Upper lobe of left lung (tissue), 4 donors: ENCODE results near the gene IMMP2L.

Experiments used
- EP300 ChIP-seq, 4 donors: sonication (generic); formaldehyde crosslinking; IDR thresholded peaks; one replicate each; pipeline ENCODE4 v1.5.1; 2017; ENCODE audit warnings: antibody characterized with exemption in 4 of 4, control low read depth in 2 of 4
- POLR2A ChIP-seq, 4 donors: fragments of 450-650 bp; IDR thresholded peaks; one replicate each; pipeline ENCODE4 v1.5.1; 2016 to 2017; ENCODE audit warnings: antibody characterized with exemption in 4 of 4, mild to moderate bottlenecking in 2 of 4
- POLR2AphosphoS5 ChIP-seq, 2 donors: sonication (generic); formaldehyde crosslinking; IDR thresholded peaks; one replicate each; pipeline ENCODE4 v1.5.1; 2017; ENCODE audit warnings: antibody characterized with exemption in 2 of 2
- TF ChIP-seq, protein P1 (sequence below), 6 experiments: fragments of 450-650 bp in 4 of 6; fragments of 200-600 bp in 2 of 6; sonication (generic) in 2 of 6; IDR thresholded peaks; one replicate each; pipeline ENCODE4 v1.5.1; 2016 to 2019; ENCODE audit warnings: antibody characterized with exemption in 6 of 6

DNA sequence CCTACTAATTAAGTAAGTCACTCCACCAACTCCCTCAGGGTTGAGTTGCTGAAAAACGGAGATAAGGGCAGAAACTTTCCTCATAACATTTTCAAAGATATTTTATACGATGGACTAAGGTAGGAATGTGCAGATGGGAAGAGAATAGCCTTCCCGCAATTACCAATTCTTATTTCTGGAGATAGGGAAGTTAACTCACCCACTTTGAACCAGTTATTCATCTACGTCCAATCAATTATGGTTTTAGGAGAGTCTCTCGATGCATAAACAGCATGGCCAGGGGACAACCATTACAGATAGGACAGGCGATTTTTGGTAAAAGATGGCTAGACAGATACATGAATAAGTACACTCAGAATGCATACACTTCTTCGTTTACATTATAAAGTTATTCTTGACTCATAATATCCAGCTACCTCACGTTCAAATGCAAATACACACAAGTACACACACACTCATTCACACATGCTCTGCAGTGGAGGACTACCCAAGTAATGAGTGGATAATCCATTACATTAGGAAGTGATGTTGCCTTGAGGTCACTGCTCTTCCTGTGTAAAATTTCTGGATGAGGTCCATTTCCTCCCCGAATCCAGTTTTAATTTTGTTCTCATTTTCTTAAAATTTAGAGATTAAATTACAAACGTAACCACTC, 25.2 kb upstream of the IMMP2L start:
- TF ChIP-seq, protein P1, sequence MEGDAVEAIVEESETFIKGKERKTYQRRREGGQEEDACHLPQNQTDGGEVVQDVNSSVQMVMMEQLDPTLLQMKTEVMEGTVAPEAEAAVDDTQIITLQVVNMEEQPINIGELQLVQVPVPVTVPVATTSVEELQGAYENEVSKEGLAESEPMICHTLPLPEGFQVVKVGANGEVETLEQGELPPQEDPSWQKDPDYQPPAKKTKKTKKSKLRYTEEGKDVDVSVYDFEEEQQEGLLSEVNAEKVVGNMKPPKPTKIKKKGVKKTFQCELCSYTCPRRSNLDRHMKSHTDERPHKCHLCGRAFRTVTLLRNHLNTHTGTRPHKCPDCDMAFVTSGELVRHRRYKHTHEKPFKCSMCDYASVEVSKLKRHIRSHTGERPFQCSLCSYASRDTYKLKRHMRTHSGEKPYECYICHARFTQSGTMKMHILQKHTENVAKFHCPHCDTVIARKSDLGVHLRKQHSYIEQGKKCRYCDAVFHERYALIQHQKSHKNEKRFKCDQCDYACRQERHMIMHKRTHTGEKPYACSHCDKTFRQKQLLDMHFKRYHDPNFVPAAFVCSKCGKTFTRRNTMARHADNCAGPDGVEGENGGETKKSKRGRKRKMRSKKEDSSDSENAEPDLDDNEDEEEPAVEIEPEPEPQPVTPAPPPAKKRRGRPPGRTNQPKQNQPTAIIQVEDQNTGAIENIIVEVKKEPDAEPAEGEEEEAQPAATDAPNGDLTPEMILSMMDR (IDR thresholded peaks at IDR 0.05), result no peak
- no peak for TF ChIP-seq POLR2A (IDR thresholded peaks at IDR 0.05)
- no peak for TF ChIP-seq POLR2AphosphoS5 (IDR thresholded peaks at IDR 0.05)
- TF ChIP-seq EP300 (IDR thresholded peaks at IDR 0.05), result no peak
